Left ventricle myocardium inferior (tissue), 1 donor: Measurements from ENCODE around the gene SDR42E1. TPM values are rescaled to one million over a fixed set of nuclear protein-coding genes. Genes with fewer than 3 reads are reported as not detected.

Source experiments
- DNase-seq: peaks from one replicate; pipeline ENCODE4 v3.0.0-alpha.2; 2020
- H3K27ac ChIP-seq: fragments of 200-600 bp; replicated peaks from 2 replicates; pipeline ENCODE4 v1.8.0; 2021
- H3K27me3 ChIP-seq: fragments of 200-600 bp; 2 replicates; pipeline ENCODE4 v1.8.0; 2021; ENCODE audit warnings: low read depth
- H3K36me3 ChIP-seq: fragments of 200-600 bp; 2 replicates; pipeline ENCODE4 v1.8.0; 2021
- H3K4me1 ChIP-seq: fragments of 200-600 bp; 2 replicates; pipeline ENCODE4 v1.8.0; 2021
- H3K4me3 ChIP-seq: fragments of 200-600 bp; 2 replicates; pipeline ENCODE4 v1.8.0; 2021; ENCODE audit warnings: mild to moderate bottlenecking, moderate library complexity
- H3K9me3 ChIP-seq: fragments of 200-600 bp; replicated peaks from 2 replicates; pipeline ENCODE4 v1.8.0; 2021
- CTCF ChIP-seq: fragments of 200-600 bp; IDR thresholded peaks from 2 replicates; pipeline ENCODE4 v1.8.0; 2021; ENCODE audit warnings: antibody characterized with exemption, mild to moderate bottlenecking, borderline replicate concordance
- intact Hi-C: fragments of 100-400 bp; cut with micrococcal nuclease; formaldehyde crosslinking; loops from one replicate; pipeline ENCODE4 v1.11.0; 2022
- total RNA-seq: library from RNA; stranded (reverse); fragmentation: NEBNext Ultra II Directional; extraction: Animal tissue kit (Norgen Biotek cat#: 25700); gene quantifications from one replicate; pipeline ENCODE4 v1.2.1, GENCODE V29; 2021
- donor health status: DM: no; HTN: yes; CAD: no; lungs with severe emphysema.

Gene SDR42E1
- total RNA-seq, 1 donor from 2014 or later = 0.52 TPM

- no peak overlapping the region for H3K4me3 ChIP-seq
- peaks cover 6% of the 10 kb centered on the region for H3K4me1 ChIP-seq
- no peak overlapping the region for H3K27ac ChIP-seq
- intact Hi-C loops = no loop called here
- no peak for DNase-seq
- peaks cover 7% of the 10 kb centered on the region for H3K9me3 ChIP-seq
- H3K27me3 ChIP-seq = peaks cover 42% of the 10 kb centered on the region
- TF ChIP-seq CTCF = no peak
- no peaks in the 10 kb centered on the region for H3K36me3 ChIP-seq
Observed at GRCh38 chr16:82020051-82020450, 8.8 kb upstream of the SDR42E1 start.

DNA sequence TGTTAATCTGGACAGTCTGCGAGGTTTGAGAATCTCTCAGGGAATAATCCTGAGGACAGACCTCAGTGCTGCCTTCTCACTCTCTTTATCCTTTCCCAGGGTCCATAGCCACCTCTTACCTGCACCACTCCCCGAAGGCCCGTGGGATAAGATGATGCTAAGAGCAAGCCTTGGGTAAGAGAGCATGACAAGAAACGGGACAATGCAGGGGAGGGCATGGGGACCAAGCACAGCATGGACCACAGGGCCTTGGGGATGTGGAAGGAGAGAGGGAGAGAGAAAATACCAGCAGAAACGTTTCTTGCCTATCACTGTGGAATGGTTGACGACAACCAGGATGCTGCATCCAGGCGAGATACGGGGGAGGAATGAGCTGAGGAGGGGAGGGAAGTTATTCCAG is 8.3 kb upstream of the SDR42E1 start:
- intact Hi-C loops = no loop called here
- H3K36me3 ChIP-seq = no peaks in the 10 kb centered on the region
- H3K27me3 ChIP-seq = peaks cover 37% of the 10 kb centered on the region
- H3K4me1 ChIP-seq = peaks cover 6% of the 10 kb centered on the region
- H3K9me3 ChIP-seq = peaks cover 12% of the 10 kb centered on the region
- no peak overlapping the region for H3K27ac ChIP-seq
- TF ChIP-seq CTCF = no peak
- H3K4me3 ChIP-seq = no peak overlapping the region
- DNase-seq = no peak

DNA sequence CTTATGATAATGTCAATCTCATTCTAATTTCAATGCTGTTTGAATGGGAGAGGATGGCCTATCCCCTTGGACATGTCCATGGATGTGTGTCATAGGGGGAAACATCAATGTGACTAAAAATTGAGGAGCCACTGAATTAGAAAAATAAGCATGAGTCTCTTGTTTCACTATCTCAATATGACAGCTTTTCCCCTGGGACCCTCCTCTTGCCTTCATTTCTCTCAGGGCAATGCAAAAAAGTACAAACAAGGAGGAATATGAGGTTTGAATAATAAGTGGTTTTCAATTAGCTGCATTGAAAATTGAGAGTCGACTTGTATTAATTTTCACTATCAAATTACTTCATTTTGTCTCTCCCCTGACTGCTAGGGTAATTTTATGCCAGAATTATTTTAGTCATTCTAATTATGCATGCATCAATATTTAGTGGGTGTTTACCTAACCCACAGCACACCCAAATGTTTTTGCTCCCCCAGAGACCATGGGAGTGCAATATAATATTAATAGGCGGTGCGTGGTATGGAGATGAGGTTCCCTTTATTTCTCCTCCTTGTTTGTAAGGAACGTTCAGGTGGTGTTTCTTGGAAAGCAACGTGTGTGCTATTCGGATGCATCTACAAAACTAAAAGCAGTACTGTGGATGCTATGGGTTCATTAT is 6.8 kb upstream of the SDR42E1 start:
- H3K27me3 ChIP-seq = peaks cover 32% of the 10 kb centered on the region

DNA sequence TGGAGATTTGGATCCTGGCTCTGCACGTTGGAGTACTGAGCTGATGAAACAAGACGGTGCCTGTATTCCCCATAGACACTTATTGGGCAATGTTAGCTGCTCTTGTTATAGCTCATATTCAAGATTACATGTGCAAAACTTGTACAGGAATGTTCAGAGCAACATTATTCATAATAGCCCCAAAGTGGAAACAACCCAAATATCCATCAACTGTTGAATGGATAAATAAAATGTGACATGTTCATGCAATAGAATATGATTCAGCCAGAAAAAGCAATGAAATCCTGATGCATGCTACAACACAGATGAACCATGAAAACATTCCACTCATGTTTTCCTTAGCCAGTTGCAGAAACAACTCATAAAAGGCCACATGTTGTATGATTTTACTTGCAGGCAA is 5.7 kb upstream of the SDR42E1 start:
- no peak for TF ChIP-seq CTCF

More for the DNA sequence above, 6.8 kb upstream of the SDR42E1 start:
- peaks cover 6% of the 10 kb centered on the region for H3K4me1 ChIP-seq
- H3K9me3 ChIP-seq = peaks cover 17% of the 10 kb centered on the region
- DNase-seq = no peak
- H3K27ac ChIP-seq = no peak overlapping the region
- intact Hi-C loops = no loop called here
- TF ChIP-seq CTCF = no peak
- H3K4me3 ChIP-seq = no peak overlapping the region
- no peaks in the 10 kb centered on the region for H3K36me3 ChIP-seq

GRCh38 chr16:82016263-82016662 is 5.0 kb upstream of the SDR42E1 start:
- intact Hi-C loops = no loop called here
- peaks cover 6% of the 10 kb centered on the region for H3K4me1 ChIP-seq
- peak overlapping the region; percentile 36 for H3K27ac ChIP-seq
- H3K4me3 ChIP-seq = no peak overlapping the region
- peaks cover 44% of the 10 kb centered on the region for H3K27me3 ChIP-seq
- peak; percentile 46 for TF ChIP-seq CTCF
- peaks cover 17% of the 10 kb centered on the region for H3K9me3 ChIP-seq
- no peak for DNase-seq
- no peaks in the 10 kb centered on the region for H3K36me3 ChIP-seq

More for the DNA sequence above, 5.7 kb upstream of the SDR42E1 start:
- Histone ChIP-seq H3K36me3 (no peaks in the 10 kb centered on the region), H3K4me3 (no peak overlapping the region), H3K9me3 (peaks cover 17% of the 10 kb centered on the region), H3K27ac (no peak overlapping the region), H3K4me1 (peaks cover 6% of the 10 kb centered on the region), H3K27me3 (peaks cover 39% of the 10 kb centered on the region)
- intact Hi-C loops = no loop called here
- no peak for DNase-seq
